HG03025 (cell line): ENCODE data around the gene CYREN.

Experiments
- ATAC-seq: cut with Tn5 transposase; IDR thresholded peaks from one replicate; pipeline ENCODE4 v1.9.1; 2021; ENCODE audit warnings: mild to moderate bottlenecking, moderate library complexity; ENCODE audit not compliant: unreplicated experiment, low FRiP score

CYREN gene

GRCh38 chr7:135117096-135117495, 53.4 kb downstream of the CYREN start:
- ATAC-seq = no peak
